ENCODE data around the gene CRISPLD2. TPM values are rescaled to one million over a fixed set of nuclear protein-coding genes. Genes with fewer than 3 reads are reported as not detected.

The CRISPLD2 gene
- total and polyA plus RNA-seq, 10 of the 15 experiments (the other 5 are each of a cell fraction or from before 2014, with no cell fraction given), result 0.03 to 0.30 (median 0.08) TPM; not detected in 5

GRCh38 chr16:84827897-84828296 lies 8.1 kb downstream of the CRISPLD2 start:
- Histone ChIP-seq H3K4me3 (no peak overlapping the region), H3K4me2 (ENCODE audit: control insufficient read depth, insufficient read depth) (no peak overlapping the region), H3K9me3 (replicated peaks; ENCODE audit: control insufficient read depth, insufficient read depth, low read length) (no peaks in the 10 kb centered on the region), H3K27me3 (replicated peaks in 1 of 2; ENCODE audit: control insufficient read depth in 2 of 2, insufficient read depth in 2 of 2, low read length in 1 of 2) (no peaks in the 10 kb centered on the region; a peak in 2 of 4 replicates), H4K20me1 (ENCODE audit: control insufficient read depth, insufficient read depth) (no peaks in the 10 kb centered on the region), H3K36me3 (ENCODE audit: control insufficient read depth in 2 of 2, insufficient read depth in 2 of 2, low read length in 1 of 2) (no peaks in the 10 kb centered on the region), H3K27ac (ENCODE audit: control insufficient read depth, insufficient read depth) (no peak overlapping the region), H3K9ac (ENCODE audit: control insufficient read depth, insufficient read depth, low read length) (no peak overlapping the region), H3K79me2 (ENCODE audit: control insufficient read depth, insufficient read depth, low read length) (no peaks in the 10 kb centered on the region), H2AFZ (ENCODE audit: control insufficient read depth, low read depth, low read length) (no peak overlapping the region), H3K4me1 (ENCODE audit: control insufficient read depth, insufficient read depth, low read length) (no peaks in the 10 kb centered on the region)
- TF ChIP-seq EP300 (IDR thresholded peaks at IDR 0.05; ENCODE audit: borderline replicate concordance in 1 of 2, control insufficient read depth in 1 of 2, low read depth in 2 of 2, low read length in 2 of 2) (no peak), MEF2B (IDR thresholded peaks at IDR 0.05; ENCODE audit: partially characterized antibody, poor library complexity, severe bottlenecking) (no peak), POLR2A (IDR thresholded peaks at IDR 0.05; ENCODE audit: low read depth, low read length) (no peak), ETV6 (conservative IDR thresholded peaks at IDR 0.05 in 1 of 2, IDR thresholded peaks at IDR 0.05 in 1 of 2; ENCODE audit: borderline replicate concordance in 1 of 2, low read depth in 1 of 2) (no peak), KLF5 (IDR thresholded peaks at IDR 0.05; ENCODE audit: partially characterized antibody) (no peak), HDAC2 (IDR thresholded peaks at IDR 0.05) (no peak), NBN (IDR thresholded peaks at IDR 0.05) (no peak), E2F4 (IDR thresholded peaks at IDR 0.05; ENCODE audit: low read depth, low read length) (no peak)
- TF ChIP-seq, protein P1, sequence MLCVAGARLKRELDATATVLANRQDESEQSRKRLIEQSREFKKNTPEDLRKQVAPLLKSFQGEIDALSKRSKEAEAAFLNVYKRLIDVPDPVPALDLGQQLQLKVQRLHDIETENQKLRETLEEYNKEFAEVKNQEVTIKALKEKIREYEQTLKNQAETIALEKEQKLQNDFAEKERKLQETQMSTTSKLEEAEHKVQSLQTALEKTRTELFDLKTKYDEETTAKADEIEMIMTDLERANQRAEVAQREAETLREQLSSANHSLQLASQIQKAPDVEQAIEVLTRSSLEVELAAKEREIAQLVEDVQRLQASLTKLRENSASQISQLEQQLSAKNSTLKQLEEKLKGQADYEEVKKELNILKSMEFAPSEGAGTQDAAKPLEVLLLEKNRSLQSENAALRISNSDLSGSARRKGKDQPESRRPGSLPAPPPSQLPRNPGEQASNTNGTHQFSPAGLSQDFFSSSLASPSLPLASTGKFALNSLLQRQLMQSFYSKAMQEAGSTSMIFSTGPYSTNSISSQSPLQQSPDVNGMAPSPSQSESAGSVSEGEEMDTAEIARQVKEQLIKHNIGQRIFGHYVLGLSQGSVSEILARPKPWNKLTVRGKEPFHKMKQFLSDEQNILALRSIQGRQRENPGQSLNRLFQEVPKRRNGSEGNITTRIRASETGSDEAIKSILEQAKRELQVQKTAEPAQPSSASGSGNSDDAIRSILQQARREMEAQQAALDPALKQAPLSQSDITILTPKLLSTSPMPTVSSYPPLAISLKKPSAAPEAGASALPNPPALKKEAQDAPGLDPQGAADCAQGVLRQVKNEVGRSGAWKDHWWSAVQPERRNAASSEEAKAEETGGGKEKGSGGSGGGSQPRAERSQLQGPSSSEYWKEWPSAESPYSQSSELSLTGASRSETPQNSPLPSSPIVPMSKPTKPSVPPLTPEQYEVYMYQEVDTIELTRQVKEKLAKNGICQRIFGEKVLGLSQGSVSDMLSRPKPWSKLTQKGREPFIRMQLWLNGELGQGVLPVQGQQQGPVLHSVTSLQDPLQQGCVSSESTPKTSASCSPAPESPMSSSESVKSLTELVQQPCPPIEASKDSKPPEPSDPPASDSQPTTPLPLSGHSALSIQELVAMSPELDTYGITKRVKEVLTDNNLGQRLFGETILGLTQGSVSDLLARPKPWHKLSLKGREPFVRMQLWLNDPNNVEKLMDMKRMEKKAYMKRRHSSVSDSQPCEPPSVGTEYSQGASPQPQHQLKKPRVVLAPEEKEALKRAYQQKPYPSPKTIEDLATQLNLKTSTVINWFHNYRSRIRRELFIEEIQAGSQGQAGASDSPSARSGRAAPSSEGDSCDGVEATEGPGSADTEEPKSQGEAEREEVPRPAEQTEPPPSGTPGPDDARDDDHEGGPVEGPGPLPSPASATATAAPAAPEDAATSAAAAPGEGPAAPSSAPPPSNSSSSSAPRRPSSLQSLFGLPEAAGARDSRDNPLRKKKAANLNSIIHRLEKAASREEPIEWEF (IDR thresholded peaks at IDR 0.05; ENCODE audit: insufficient replicate concordance, low read depth, low read length), result no peak
- ATAC-seq, result no peak
- in situ Hi-C loops (cut with MboI), result no loop called here
- ChIA-PET CTCF (no interaction called here), POLR2A (no interaction called here), RAD21 (ENCODE audit: unreplicated experiment) (no interaction called here), SMC1A (ENCODE audit: uncharacterized antibody, unreplicated experiment) (no interaction called here)
- intact Hi-C loops (cut with micrococcal nuclease; ENCODE audit: unreplicated experiment), result no loop called here
- no peak for DNase-seq (ENCODE audit: low read depth, low spot score)
- BruUV-seq (replicated peaks), result no TSS peak
- WGBS (ENCODE audit: insufficient coverage, insufficient replicate concordance, low lambda C conversion rate, missing lambda C conversion rate), result 61% methylated on average over 15 of the region's 15 CpGs
- no peak for FAIRE-seq

All from GM12878 (cell line).